ENCODE data around the gene GPBAR1. TPM values are rescaled to one million over a fixed set of nuclear protein-coding genes. Genes with fewer than 3 reads are reported as not detected.

GPBAR1 gene
- total and polyA plus RNA-seq, 3 experiments from 2014 or later = 0.51 to 0.72 TPM; not detected in 1

DNA sequence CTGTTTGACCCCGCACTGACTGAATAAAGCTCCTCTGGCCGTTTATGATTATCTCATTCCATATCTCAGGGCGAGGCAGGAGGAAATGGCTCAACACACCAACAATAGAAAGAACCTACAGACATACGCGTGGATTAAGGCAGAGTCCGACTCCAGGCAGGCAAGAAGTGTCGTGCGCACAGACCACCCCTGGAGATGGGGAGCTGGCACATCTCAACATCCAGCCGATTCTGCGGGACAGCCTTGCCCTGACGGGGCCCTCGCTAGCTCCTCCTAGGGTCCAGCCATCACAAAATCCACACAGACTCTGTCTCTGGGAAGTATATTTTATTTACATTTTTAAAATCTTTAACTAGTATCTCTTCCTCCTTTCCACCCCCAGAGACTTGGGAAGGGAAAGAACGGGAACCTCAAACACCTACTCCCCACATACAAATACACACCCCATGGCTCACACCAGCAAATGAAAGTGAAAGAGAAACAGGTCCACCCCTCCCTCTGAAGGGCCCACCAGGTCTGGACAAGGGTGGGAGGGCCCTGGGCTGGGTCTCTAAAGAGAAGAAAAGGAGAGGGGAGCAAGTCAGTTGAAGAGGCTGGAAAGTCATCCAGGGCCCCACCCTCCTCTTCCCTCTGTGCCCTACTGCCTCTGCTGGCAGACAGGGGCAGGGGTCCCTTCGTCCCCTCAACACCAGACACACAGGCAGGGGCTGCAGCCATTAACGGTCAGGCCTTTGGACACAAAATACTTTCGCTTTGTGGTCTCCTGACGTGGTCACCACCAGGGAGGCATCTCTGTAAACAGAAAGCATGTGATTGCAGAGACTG, 3.2 kb downstream of the GPBAR1 start:
- peak overlapping the region in 1 of 7 donors; percentile 24 for H3K4me3 Mint-ChIP-seq
- H3K4me1 ChIP-seq (ENCODE audit: insufficient read depth, low read length) = peaks cover 2% of the 10 kb centered on the region
- peaks cover 17 to 38% (median 22%) of the 10 kb centered on the region in 3 donors for H3K4me1 Mint-ChIP-seq
- H3K27me3 ChIP-seq (ENCODE audit: insufficient read depth, low read length, poor library complexity, severe bottlenecking) = no peaks in the 10 kb centered on the region
- H3K36me3 ChIP-seq (ENCODE audit: insufficient read depth, low read length) = peaks cover 25% of the 10 kb centered on the region
- ChIA-PET CTCF (no interaction called here), POLR2A (no interaction called here)
- H3K36me3 Mint-ChIP-seq = peaks cover 0 to 51% (median 4%) of the 10 kb centered on the region in 3 donors
- H3K9me3 ChIP-seq (ENCODE audit: low read length) = no peaks in the 10 kb centered on the region
- H3K9me3 Mint-ChIP-seq = no peaks in the 10 kb centered on the region
- peak in 1 of 5 donors; percentile 45 for DNase-seq
- no peaks in the 10 kb centered on the region for H3K27me3 Mint-ChIP-seq
- H3K27ac ChIP-seq (ENCODE audit: low read depth, low read length) = no peak overlapping the region
- peak overlapping the region in 4 of 8 donors; percentile 5 to 50 (median 31) for H3K27ac Mint-ChIP-seq
- no peak overlapping the region for H3K4me3 ChIP-seq (ENCODE audit: low read length)

DNA sequence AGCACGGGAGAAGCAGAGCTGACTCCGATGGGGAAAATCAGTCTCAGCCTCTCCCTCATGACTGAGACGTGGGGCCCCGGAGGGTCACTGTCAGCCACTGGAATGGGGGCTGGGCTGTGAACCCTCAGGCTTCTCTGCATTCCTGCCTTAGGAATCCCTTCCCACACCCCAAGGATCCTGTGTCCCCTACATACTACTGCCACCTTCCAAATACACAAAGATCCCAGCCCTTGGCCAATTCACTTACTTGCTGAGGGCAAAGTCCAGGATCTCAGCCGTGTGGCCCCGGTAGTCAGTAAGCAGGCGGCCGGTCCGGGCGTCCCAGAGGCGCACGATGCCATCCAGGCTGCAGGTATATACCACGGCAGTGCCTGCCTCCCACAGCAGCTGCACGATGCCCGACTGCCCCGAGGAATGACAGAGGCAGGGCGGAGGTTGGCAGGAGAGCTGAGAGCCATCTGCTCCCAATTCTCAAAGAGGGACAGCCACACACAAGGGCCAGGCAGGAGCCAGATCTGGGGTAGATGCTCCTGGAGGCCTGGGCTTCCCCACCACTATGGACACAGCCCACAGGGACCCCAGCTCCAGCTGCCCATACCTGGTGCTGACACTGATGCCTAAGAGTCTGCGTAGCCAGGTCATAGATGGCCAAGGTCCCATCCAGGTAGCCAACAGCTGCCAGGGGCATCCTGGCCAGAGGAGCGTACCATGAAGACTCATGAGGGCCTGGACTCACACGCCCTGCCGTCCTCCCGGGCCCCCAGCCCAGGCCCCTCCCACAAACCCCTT, 4.2 kb downstream of the GPBAR1 start:
- no peaks in the 10 kb centered on the region for H3K27me3 ChIP-seq (ENCODE audit: insufficient read depth, low read length, poor library complexity, severe bottlenecking)
- peaks cover 25% of the 10 kb centered on the region for H3K36me3 ChIP-seq (ENCODE audit: insufficient read depth, low read length)
- ChIA-PET POLR2A (interaction anchor here (0.7 kb wide), 1 partner anchor 8 kb away, joined by 3 read pairs; no protein-coding TSS in a partner anchor), CTCF (no interaction called here)
- peaks cover 0 to 60% (median 4%) of the 10 kb centered on the region in 3 donors for H3K36me3 Mint-ChIP-seq
- H3K27ac ChIP-seq (ENCODE audit: low read depth, low read length) = no peak overlapping the region
- H3K9me3 Mint-ChIP-seq = no peaks in the 10 kb centered on the region
- H3K4me3 Mint-ChIP-seq = peak overlapping the region in 1 of 7 donors; percentile 13
- H3K4me3 ChIP-seq (ENCODE audit: low read length) = no peak overlapping the region
- H3K27me3 Mint-ChIP-seq = no peaks in the 10 kb centered on the region
- H3K9me3 ChIP-seq (ENCODE audit: low read length) = no peaks in the 10 kb centered on the region
- peaks cover 6% of the 10 kb centered on the region for H3K4me1 ChIP-seq (ENCODE audit: insufficient read depth, low read length)
- peaks cover 21 to 40% (median 29%) of the 10 kb centered on the region in 3 donors for H3K4me1 Mint-ChIP-seq
- H3K27ac Mint-ChIP-seq = peak overlapping the region in 3 of 8 donors; percentile 12 to 70 (median 48)
- DNase-seq = no peak

DNA sequence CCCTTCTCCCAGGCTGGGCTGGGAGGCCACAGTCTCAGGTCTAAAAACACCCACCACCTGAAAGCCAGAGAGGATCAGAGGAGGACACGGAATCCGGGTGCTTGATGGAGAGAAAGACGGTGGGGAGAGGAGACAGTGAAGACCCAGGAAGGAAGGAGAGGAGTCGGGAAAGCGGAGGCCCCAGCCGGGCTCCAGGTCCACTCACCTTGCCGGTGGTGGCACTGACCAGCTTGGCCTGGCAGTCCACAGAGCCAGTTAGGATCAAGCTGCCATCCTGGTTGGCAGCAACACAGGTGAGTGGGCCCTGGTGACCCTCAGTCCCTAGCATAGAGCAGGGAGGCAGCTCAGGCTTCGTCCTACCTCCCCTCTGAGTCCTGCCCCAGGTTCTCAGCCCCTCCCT, 4.8 kb downstream of the GPBAR1 start:
- Histone ChIP-seq H3K36me3 (ENCODE audit: insufficient read depth, low read length) (peaks cover 25% of the 10 kb centered on the region), H3K9me3 (ENCODE audit: low read length) (no peaks in the 10 kb centered on the region), H3K4me1 (ENCODE audit: insufficient read depth, low read length) (peaks cover 7% of the 10 kb centered on the region), H3K27ac (ENCODE audit: low read depth, low read length) (no peak overlapping the region), H3K4me3 (ENCODE audit: low read length) (no peak overlapping the region), H3K27me3 (ENCODE audit: insufficient read depth, low read length, poor library complexity, severe bottlenecking) (no peaks in the 10 kb centered on the region)
- H3K36me3 Mint-ChIP-seq = peaks cover 0 to 65% (median 4%) of the 10 kb centered on the region in 3 donors
- H3K4me3 Mint-ChIP-seq = peak overlapping the region in 1 of 7 donors; percentile 73
- peaks cover 25 to 45% (median 33%) of the 10 kb centered on the region in 3 donors for H3K4me1 Mint-ChIP-seq
- POLR2A ChIA-PET = no interaction called here
- peak overlapping the region in 2 of 8 donors; percentile 48 to 70 for H3K27ac Mint-ChIP-seq
- no peaks in the 10 kb centered on the region for H3K27me3 Mint-ChIP-seq
- DNase-seq = no peak
- CTCF ChIA-PET = interaction anchor here (1.3 to 1.4 kb wide), 2 partner anchors 8 to 80 kb away, joined by 5 to 6 read pairs; no protein-coding TSS in a partner anchor
- H3K9me3 Mint-ChIP-seq = no peaks in the 10 kb centered on the region

DNA sequence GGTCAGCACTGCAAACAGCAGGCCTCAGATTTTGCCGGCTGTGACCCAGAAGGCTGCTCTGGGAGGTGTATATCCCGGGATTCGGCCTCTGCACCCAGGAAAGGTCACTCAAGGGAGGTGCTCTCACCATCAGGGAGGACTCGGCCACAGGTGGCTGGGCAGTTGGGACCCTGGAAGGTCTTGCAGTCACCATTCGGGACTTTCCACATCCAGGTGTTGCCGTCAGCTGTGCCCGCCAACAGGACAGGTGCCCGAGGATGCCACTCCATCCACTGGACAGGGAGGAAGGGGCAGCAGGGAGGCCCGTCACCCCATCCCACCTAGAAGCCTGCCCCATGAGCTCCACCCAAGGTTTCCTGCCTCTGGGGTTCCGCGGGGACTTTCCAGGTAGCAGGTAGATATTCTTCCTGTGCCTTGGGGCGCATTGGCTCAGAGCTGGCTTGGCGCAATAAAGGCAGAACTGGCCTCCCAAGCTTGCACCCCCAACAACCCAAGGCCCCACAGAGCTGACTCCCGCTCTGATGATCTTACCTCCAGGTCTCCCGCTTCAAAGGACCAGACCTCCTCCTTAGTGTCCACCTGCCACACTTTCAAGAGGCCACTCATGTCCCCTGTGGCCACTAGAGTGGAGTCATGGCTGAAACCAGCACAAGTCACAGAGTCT, 5.6 kb downstream of the GPBAR1 start:
- ChIA-PET CTCF (interaction anchor here (1.2 to 1.4 kb wide), 3 partner anchors 9 to 81 kb away, joined by 3 to 6 read pairs (median 5); no protein-coding TSS in a partner anchor), POLR2A (no interaction called here)
- H3K4me1 Mint-ChIP-seq = peaks cover 32 to 50% (median 41%) of the 10 kb centered on the region in 3 donors
- no peaks in the 10 kb centered on the region for H3K9me3 Mint-ChIP-seq
- H3K36me3 ChIP-seq (ENCODE audit: insufficient read depth, low read length) = peaks cover 25% of the 10 kb centered on the region
- peak overlapping the region in 1 of 7 donors; percentile 83 for H3K4me3 Mint-ChIP-seq
- no peaks in the 10 kb centered on the region for H3K27me3 Mint-ChIP-seq
- H3K27me3 ChIP-seq (ENCODE audit: insufficient read depth, low read length, poor library complexity, severe bottlenecking) = no peaks in the 10 kb centered on the region
- peaks cover 0 to 65% (median 4%) of the 10 kb centered on the region in 3 donors for H3K36me3 Mint-ChIP-seq
- no peaks in the 10 kb centered on the region for H3K9me3 ChIP-seq (ENCODE audit: low read length)
- no peak overlapping the region for H3K27ac ChIP-seq (ENCODE audit: low read depth, low read length)
- DNase-seq = no peak
- H3K27ac Mint-ChIP-seq = peak overlapping the region in 2 of 8 donors; percentile 7 to 66
- H3K4me1 ChIP-seq (ENCODE audit: insufficient read depth, low read length) = peaks cover 15% of the 10 kb centered on the region
- no peak overlapping the region for H3K4me3 ChIP-seq (ENCODE audit: low read length)

DNA sequence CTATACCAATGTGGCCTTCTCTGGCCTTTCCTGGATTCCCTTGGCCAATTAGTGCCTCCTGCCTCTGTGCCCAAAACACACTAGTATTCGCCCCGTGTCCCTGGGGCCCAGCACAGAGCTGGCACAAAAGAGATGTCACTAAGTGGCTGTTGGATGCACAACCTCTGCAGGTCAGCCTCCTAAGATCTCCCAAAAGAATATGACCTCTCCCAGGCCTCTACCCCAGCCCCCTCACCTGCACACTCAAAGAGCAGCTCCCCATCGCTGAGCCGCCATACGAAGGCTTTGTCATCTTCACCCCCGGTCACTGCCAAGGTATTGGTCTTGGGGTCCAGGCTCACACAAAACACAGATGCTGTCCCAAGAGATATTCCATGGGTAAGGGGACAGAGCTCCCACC, 6.4 kb downstream of the GPBAR1 start:
- H3K9me3 ChIP-seq (ENCODE audit: low read length) = no peaks in the 10 kb centered on the region
- H3K27ac Mint-ChIP-seq = peak overlapping the region in 6 of 8 donors; percentile 29 to 90 (median 64)
- ChIA-PET POLR2A (no interaction called here), CTCF (interaction anchor here (1.2 to 1.4 kb wide), 2 partner anchors 13 to 82 kb away, joined by 3 to 5 read pairs; no protein-coding TSS in a partner anchor)
- no peak overlapping the region for H3K4me3 ChIP-seq (ENCODE audit: low read length)
- DNase-seq = no peak
- H3K4me1 ChIP-seq (ENCODE audit: insufficient read depth, low read length) = peaks cover 23% of the 10 kb centered on the region
- H3K9me3 Mint-ChIP-seq = no peaks in the 10 kb centered on the region
- peaks cover 40 to 57% (median 49%) of the 10 kb centered on the region in 3 donors for H3K4me1 Mint-ChIP-seq
- H3K36me3 ChIP-seq (ENCODE audit: insufficient read depth, low read length) = peaks cover 25% of the 10 kb centered on the region
- no peak overlapping the region for H3K27ac ChIP-seq (ENCODE audit: low read depth, low read length)
- H3K4me3 Mint-ChIP-seq = peak overlapping the region in 5 of 7 donors; percentile 21 to 83 (median 41)
- no peaks in the 10 kb centered on the region for H3K27me3 Mint-ChIP-seq
- peaks cover 0 to 71% (median 4%) of the 10 kb centered on the region in 3 donors for H3K36me3 Mint-ChIP-seq
- H3K27me3 ChIP-seq (ENCODE audit: insufficient read depth, low read length, poor library complexity, severe bottlenecking) = no peaks in the 10 kb centered on the region

DNA sequence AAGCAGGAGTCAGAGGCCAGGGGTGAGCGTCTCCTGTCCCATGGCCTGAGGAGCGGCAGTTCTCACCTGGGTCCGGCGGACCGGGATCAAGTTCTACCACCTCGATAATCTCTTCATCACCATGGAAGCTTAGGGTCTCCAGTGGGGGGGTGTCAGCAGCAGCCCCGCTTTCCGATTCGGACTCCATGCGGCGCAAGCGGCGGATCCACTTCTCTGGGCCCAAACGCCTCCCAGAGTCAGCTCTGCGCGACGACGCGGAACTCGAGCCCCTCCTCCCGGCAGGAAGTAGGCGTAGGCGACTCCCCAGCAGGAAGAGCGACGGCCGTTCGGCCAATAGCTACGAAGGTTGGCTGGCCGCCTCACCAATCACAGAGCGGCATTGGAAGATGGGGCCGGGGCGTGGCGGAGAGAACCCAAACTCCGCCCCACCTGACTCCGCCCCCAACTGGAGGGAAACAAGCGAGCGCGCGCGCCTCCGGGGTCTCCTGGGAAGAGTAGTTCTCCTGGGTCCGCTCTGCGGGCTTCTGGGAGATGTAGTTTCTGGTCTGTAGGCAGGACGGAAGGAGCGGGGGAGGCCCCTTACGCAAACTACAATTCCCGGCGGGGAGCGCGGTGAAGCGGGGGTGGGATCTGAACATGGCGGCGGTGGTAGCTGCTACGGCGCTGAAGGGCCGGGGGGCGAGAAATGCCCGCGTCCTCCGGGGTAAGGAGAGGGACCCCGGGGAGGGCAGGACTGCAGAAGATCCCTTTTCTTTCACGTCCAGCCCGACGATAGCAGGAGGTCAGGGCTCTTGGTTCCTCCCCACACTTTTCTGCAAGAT, 9.3 kb downstream of the GPBAR1 start, which contains the start of the genes AAMP and PNKD:
AAMP (minus strand) TSS at position 238 of the 821 bp plus-strand sequence; CDS start at position 187, 51 bp downstream.
PNKD (plus strand) TSS at position 620 of the 821 bp plus-strand sequence; CDS start at position 637, 17 bp downstream.
- Histone ChIP-seq H3K9me3 (ENCODE audit: low read length) (no peaks in the 10 kb centered on the region), H3K27me3 (ENCODE audit: insufficient read depth, low read length, poor library complexity, severe bottlenecking) (no peaks in the 10 kb centered on the region), H3K36me3 (ENCODE audit: insufficient read depth, low read length) (peaks cover 35% of the 10 kb centered on the region), H3K4me1 (ENCODE audit: insufficient read depth, low read length) (peaks cover 31% of the 10 kb centered on the region), H3K27ac (ENCODE audit: low read depth, low read length) (peak within 1 kb of the TSS; percentile 83), H3K4me3 (ENCODE audit: low read length) (peak within 1 kb of the TSS; percentile 94)
- ChIA-PET CTCF (interaction anchor here (0.8 to 8.4 kb wide), 20 partner anchors 8 to 125 kb away, joined by 3 to 144 read pairs (median 5); partner anchors contain the start of genes ARPC2, CATIP and TMBIM1), POLR2A (interaction anchor here (0.6 to 4.8 kb wide), 13 partner anchors 9 to 389 kb away, joined by 3 to 41 read pairs (median 3); partner anchors contain the start of genes ARPC2, BCS1L, GPBAR1 and ZNF142)
- peaks cover 42 to 66% (median 50%) of the 10 kb centered on the region in 3 donors for H3K4me1 Mint-ChIP-seq
- peak within 1 kb of the TSS; percentile 74 to 99 (median 92) for H3K27ac Mint-ChIP-seq
- DNase-seq = peak; percentile 100
- H3K36me3 Mint-ChIP-seq = peaks cover 0 to 69% (median 11%) of the 10 kb centered on the region in 3 donors
- peak within 1 kb of the TSS; percentile 85 to 95 (median 89) for H3K4me3 Mint-ChIP-seq
- H3K9me3 Mint-ChIP-seq = no peaks in the 10 kb centered on the region
- H3K27me3 Mint-ChIP-seq = no peaks in the 10 kb centered on the region

Measured in CD8-positive, alpha-beta memory T cell (primary cell).